K562 (cell line): ENCODE measurements around the gene NUDT14. TPM values are rescaled to one million over a fixed set of nuclear protein-coding genes. Genes with fewer than 3 reads are reported as not detected.

Experiments
- ATAC-seq: fragments of 200-7000 bp; cut with Tn5 transposase; 3 replicates; pipeline ENCODE4 v1.9.1; 2020; ENCODE audit warnings: moderate library complexity
- BruUV-seq: library from RNA; stranded (reverse); fragments of 400-500 nt; replicated peaks from 2 replicates; lab custom pipeline; 2021; lab: Mats Ljungman, UMichigan
- CTCF ChIA-PET: fragments of 300-600 bp; formaldehyde crosslinking; extraction: SDS; loops from one replicate; lab custom pipeline; 2021; ENCODE audit warnings: low intra/inter-chr PET ratio; lab: Yijun Ruan, JAX
- POLR2A ChIA-PET: fragments of 300-600, 350-650 bp; sonication (Branson Sonifier 250); formaldehyde crosslinking; extraction: SDS; loops from one replicate; lab custom pipeline; 2021; ENCODE audit warnings: antibody characterized with exemption, inconsistent platforms; lab: Yijun Ruan, JAX
- DNase-seq, 4 experiments: peaks; one replicate each; pipeline versions ENCODE4 v3.0.0 to v3.0.0-alpha.2; 2011 to 2018; ENCODE audit warnings: low spot score in 3 of 4, mixed read lengths in 3 of 4; ENCODE audit errors: extremely low read depth in 1 of 4
- FAIRE-seq: peaks from 2 replicates; lab custom pipeline; 2011; peaks lifted over from hg19 to GRCh38; lab: Jason Lieb, UNC
- H2AFZ ChIP-seq: 2 replicates; pipeline ENCODE4 v1.6.0; 2011; ENCODE audit warnings: low read depth, low read length, control low read depth, inconsistent platforms
- H3K27ac ChIP-seq: fragments of 200-600 bp; 3 replicates; pipeline ENCODE4 v1.8.0; 2011; ENCODE audit warnings: low read depth, mild to moderate bottlenecking, control low read depth, inconsistent platforms, low read length, moderate library complexity, mixed read lengths; ENCODE audit errors: extremely low read depth
- H3K27me3 ChIP-seq, 2 experiments: fragments of 300-600 bp in 1 of 2; 2 replicates in 1 of 2; 3 replicates in 1 of 2; pipeline versions ENCODE4 v1.6.0 to v1.8.0; 2011; ENCODE audit warnings: inconsistent platforms in 2 of 2, low read length in 2 of 2, mild to moderate bottlenecking in 1 of 2, mixed read lengths in 1 of 2, moderate library complexity in 1 of 2; ENCODE audit not compliant: control insufficient read depth in 2 of 2, insufficient read depth in 2 of 2
- H3K36me3 ChIP-seq: fragments of 300-600 bp; 3 replicates; pipeline ENCODE4 v1.8.0; 2011; ENCODE audit warnings: mild to moderate bottlenecking, low read length, inconsistent platforms; ENCODE audit not compliant: control insufficient read depth, insufficient read depth
- H3K4me1 ChIP-seq, 2 experiments: fragments of 200-600 bp in 1 of 2; replicated peaks in 1 of 2; 2 replicates in 1 of 2; 3 replicates in 1 of 2; pipeline versions ENCODE4 v1.5.1 to v1.8.0; 2011; ENCODE audit warnings: inconsistent platforms in 2 of 2, low read length in 2 of 2, mild to moderate bottlenecking in 1 of 2, mixed read lengths in 1 of 2, moderate library complexity in 1 of 2; ENCODE audit not compliant: control insufficient read depth in 2 of 2, insufficient read depth in 2 of 2
- H3K4me2 ChIP-seq: 2 replicates; pipeline ENCODE4 v1.6.1; 2011; ENCODE audit warnings: low read length, control low read depth, inconsistent platforms, mixed read lengths; ENCODE audit not compliant: insufficient read depth
- H3K4me3 ChIP-seq: fragments of 200-600 bp; sonication (generic), shearing (Covaris generic); 2 replicates; pipeline ENCODE4 v1.5.1; 2016; ENCODE audit warnings: control low read depth, inconsistent platforms
- H3K79me2 ChIP-seq: fragments of 200-600 bp; 3 replicates; pipeline ENCODE4 v1.8.0; 2011; ENCODE audit warnings: low read length, inconsistent platforms; ENCODE audit not compliant: control insufficient read depth, insufficient read depth
- H3K9ac ChIP-seq, 2 experiments: 2 replicates each; pipeline versions ENCODE4 v1.6.0 to v1.6.1; 2011; ENCODE audit warnings: low read depth in 2 of 2, low read length in 2 of 2, control low read depth in 1 of 2, inconsistent platforms in 1 of 2, mild to moderate bottlenecking in 1 of 2, mixed read lengths in 1 of 2; ENCODE audit not compliant: insufficient read depth in 1 of 2
- H3K9me1 ChIP-seq: one replicate; pipeline ENCODE4 v1.6.0; 2011; ENCODE audit warnings: inconsistent platforms, mild to moderate bottlenecking, low read length, moderate library complexity; ENCODE audit not compliant: control insufficient read depth, insufficient read depth
- H3K9me3 ChIP-seq: replicated peaks from 2 replicates; pipeline ENCODE4 v1.5.1; 2011; ENCODE audit warnings: low read depth, low read length, inconsistent platforms; ENCODE audit not compliant: control insufficient read depth, insufficient read depth
- H4K20me1 ChIP-seq: replicated peaks from 2 replicates; pipeline ENCODE4 v1.6.1; 2011; ENCODE audit warnings: low read length, inconsistent platforms, mixed read lengths; ENCODE audit not compliant: control insufficient read depth, insufficient read depth
- NFIC ChIP-seq: fragments of 450-650 bp; IDR thresholded peaks from 2 replicates; pipeline ENCODE4 v1.6.1; 2017; ENCODE audit warnings: mild to moderate bottlenecking, inconsistent platforms
- RBM39 ChIP-seq: fragments of 200-400 bp; formaldehyde crosslinking; optimal IDR thresholded peaks from 2 replicates; pipeline ENCODE3; 2018; ENCODE audit warnings: low read depth, low read length
- ZNF280A ChIP-seq: fragments of 450-650 bp; IDR thresholded peaks from 2 replicates; pipeline ENCODE4 v1.6.1; 2018; ENCODE audit warnings: mild to moderate bottlenecking, low read depth; ENCODE audit not compliant: partially characterized antibody
- whole genome bisulfite sequencing: fragments of 100-300 bp; shearing (Covaris generic); methylation state at CpG from one replicate; pipeline ENCODE4 v1.1.6; 2016; ENCODE audit warnings: low coverage, mixed read lengths; ENCODE audit not compliant: insufficient coverage; ENCODE audit errors: missing lambda C conversion rate; 5-methylcytosine and 5-hydroxymethylcytosine counted together
- in situ Hi-C: fragments of 300-500 bp; cut with MboI; formaldehyde crosslinking; loops from 4 replicates; pipeline ENCODE4 v1.15.0; 2018; ENCODE audit warnings: inconsistent platforms, mixed read lengths
- intact Hi-C: fragments of 100-400 bp; cut with micrococcal nuclease; formaldehyde crosslinking; loops from 2 replicates; pipeline ENCODE4 v1.14.2; 2022
- polyA plus RNA-seq, 8 experiments: library from polyadenylated mRNA; depleted of rRNA in 4 of 8; stranded (reverse) in 5 of 8; unstranded in 3 of 8; fragments of >200 nt; fragmentation: Nextera tagmentation in 2 of 8; fragmentation: Illumina TruSeq in 1 of 8; extraction: Ambion mirVana in 2 of 8; extraction: Trizol in 1 of 8; gene quantifications; 2 replicates each; pipeline versions ENCODE4 v1.2.1 to v1.2.3, GENCODE V29; 2011 to 2014; ENCODE audit warnings: inconsistent platforms in 1 of 8, missing spikeins in 1 of 8
- total RNA-seq, 7 experiments: library from RNA; depleted of rRNA in 6 of 7; stranded (reverse); fragments of >200 nt in 6 of 7; fragmentation: Illumina TruSeq in 2 of 7; extraction: Trizol in 2 of 7; gene quantifications; 2 replicates each; pipeline versions ENCODE4 v1.2.1 to v1.2.3, GENCODE V29; 2011 to 2021; ENCODE audit warnings: low replicate concordance in 1 of 7

The NUDT14 gene
- total and polyA plus RNA-seq, 9 of the 15 experiments (the other 6 are each of a cell fraction or from before 2014, with no cell fraction given), result 0.14 to 16.3 (median 8.2) TPM

- peak; percentile 77 for TF ChIP-seq NFIC
- TF ChIP-seq ZNF280A, result no peak
- TF ChIP-seq RBM39, result no peak
- Histone ChIP-seq H3K36me3 (no peaks in the 10 kb centered on the region; the same call in 2 of the 3 replicates), H3K9ac (no peak overlapping the region), H3K4me2 (no peak overlapping the region), H3K9me1 (no peaks in the 10 kb centered on the region), H3K9me3 (no peaks in the 10 kb centered on the region), H2AFZ (no peak overlapping the region), H3K27me3 (no peaks in the 10 kb centered on the region), H3K4me1 (peaks cover 0 to 54% of the 10 kb centered on the region in 2 experiments; a peak in 2 of 5 replicates), H3K27ac (no peak overlapping the region), H3K4me3 (no peak overlapping the region), H4K20me1 (peaks cover 12% of the 10 kb centered on the region; the same call in 1 of the 2 replicates), H3K79me2 (no peaks in the 10 kb centered on the region)
- ChIA-PET POLR2A (interaction anchor here (0.6 kb wide), 2 partner anchors 16 to 177 kb away, joined by 3 to 4 read pairs; no protein-coding TSS in a partner anchor), CTCF (no interaction called here)
- intact Hi-C loops (loop anchor here (1.0 kb wide), 1 partner anchor 145 kb away; no protein-coding TSS in a partner anchor), in situ Hi-C loops (no loop called here)
- DNase-seq (peak in 3 of 4 experiments; percentile 26 to 37 (median 31)), FAIRE-seq (no peak), ATAC-seq (peak; percentile 17)
- no TSS peak for BruUV-seq
- WGBS, result 0% methylated on average over 1 of the region's 5 CpGs
Observed at GRCh38 chr14:105206873-105207272, 25.8 kb upstream of the NUDT14 start.
